Thoracic aorta (tissue), 2 donors: ENCODE data around the gene LSM6. TPM values are rescaled to one million over a fixed set of nuclear protein-coding genes. Genes with fewer than 3 reads are reported as not detected.

Source experiments
- ATAC-seq: fragments of 150-250 bp; one replicate; pipeline ENCODE4 v1.8.0; 2017; ENCODE audit warnings: low read depth; ENCODE audit not compliant: insufficient number of reproducible peaks, low FRiP score
- DNase-seq: peaks from one replicate; pipeline ENCODE4 v3.0.0-alpha.2; 2020; ENCODE audit warnings: low spot score
- H3K27ac ChIP-seq, 2 donors: fragments of 200-600 bp; sonication (generic); 1 replicate in 1 of 2; 2 replicates in 1 of 2; pipeline ENCODE4 v1.5.1; 2016; ENCODE audit warnings: mild to moderate bottlenecking in 2 of 2, moderate library complexity in 2 of 2
- H3K27me3 ChIP-seq: fragments of 200-600 bp; sonication (generic); replicated peaks from 2 replicates; pipeline ENCODE4 v1.6.0; 2016; ENCODE audit warnings: mild to moderate bottlenecking; ENCODE audit not compliant: insufficient read depth
- H3K36me3 ChIP-seq: fragments of 200-600 bp; sonication (generic); one replicate; pipeline ENCODE4 v1.5.1; 2016
- H3K4me1 ChIP-seq, 2 donors: fragments of 200-600 bp; sonication (generic); 1 replicate in 1 of 2; 2 replicates in 1 of 2; pipeline versions ENCODE4 v1.5.1 to v1.6.0; 2016; ENCODE audit warnings: low read depth in 2 of 2, mild to moderate bottlenecking in 1 of 2; ENCODE audit not compliant: control insufficient read depth in 1 of 2
- H3K4me3 ChIP-seq: fragments of 200-600 bp; sonication (generic); 2 replicates; pipeline ENCODE4 v1.5.1; 2016; ENCODE audit warnings: mild to moderate bottlenecking
- H3K9me3 ChIP-seq: fragments of 200-600 bp; sonication (generic); 2 replicates; pipeline ENCODE4 v1.5.1; 2016
- CTCF ChIP-seq: fragments of 200-600 bp; sonication (generic); IDR thresholded peaks from one replicate; pipeline ENCODE4 v1.5.1; 2019; ENCODE audit warnings: antibody characterized with exemption
- total RNA-seq, 2 donors: library from RNA; depleted of rRNA; stranded (reverse); fragments of >200 nt; gene quantifications; one replicate each; pipeline versions ENCODE4 v1.1.0 to v1.2.3, GENCODE V29; 2016

Gene LSM6
- total RNA-seq, 2 donors from 2014 or later = 20.6 to 54.4 TPM

DNA sequence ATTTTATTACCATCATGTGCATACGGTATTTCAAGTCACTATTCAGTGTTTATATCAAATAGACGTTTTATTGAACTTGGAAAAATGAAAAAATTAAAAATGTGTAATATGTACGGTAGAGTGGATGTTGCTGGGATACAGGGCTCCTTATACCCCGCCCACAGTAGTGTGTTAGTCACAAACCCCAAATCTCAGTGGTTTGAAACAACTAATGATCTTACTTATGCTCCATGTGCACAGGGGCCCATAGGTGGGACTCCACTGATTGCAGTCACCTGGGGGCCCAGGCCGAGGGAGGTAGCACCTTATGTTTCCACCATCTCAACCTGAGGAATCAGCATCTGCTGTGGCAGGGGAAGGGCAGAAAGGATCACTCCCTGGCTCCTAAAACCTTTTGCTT, 18.1 kb downstream of the LSM6 start:
- TF ChIP-seq CTCF = no peak
- H3K4me3 ChIP-seq = no peak overlapping the region
- no peaks in the 10 kb centered on the region for H3K9me3 ChIP-seq
- H3K27ac ChIP-seq = no peak overlapping the region
- no peaks in the 10 kb centered on the region for H3K27me3 ChIP-seq
- H3K36me3 ChIP-seq = peaks cover 13% of the 10 kb centered on the region
- H3K4me1 ChIP-seq = no peaks in the 10 kb centered on the region
- DNase-seq = no peak
- ATAC-seq = no peak

DNA sequence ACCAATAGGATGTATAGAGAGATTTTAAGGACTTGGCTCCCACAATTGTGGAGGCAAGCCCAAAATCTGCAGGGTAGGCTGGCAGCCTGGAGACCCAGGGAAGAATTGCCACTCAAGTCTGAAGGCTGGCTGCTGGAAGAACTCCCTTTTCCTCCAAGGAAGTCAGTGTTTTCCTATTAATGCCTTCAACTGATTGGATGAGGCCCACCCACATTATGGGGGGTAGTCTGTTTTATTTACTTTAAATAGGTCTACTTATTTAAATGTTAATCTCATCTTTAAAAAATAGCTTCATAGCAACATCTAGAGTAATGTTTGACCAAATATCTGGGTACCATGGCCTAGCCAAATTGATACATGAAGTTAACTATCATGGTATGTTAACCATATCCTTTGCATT, 18.7 kb downstream of the LSM6 start:
- TF ChIP-seq CTCF = no peak
- H3K9me3 ChIP-seq = no peaks in the 10 kb centered on the region
- H3K4me3 ChIP-seq = no peak overlapping the region
- no peak overlapping the region for H3K27ac ChIP-seq
- H3K27me3 ChIP-seq = no peaks in the 10 kb centered on the region
- ATAC-seq (no peak), DNase-seq (no peak)
- peaks cover 10% of the 10 kb centered on the region for H3K36me3 ChIP-seq
- no peaks in the 10 kb centered on the region for H3K4me1 ChIP-seq

GRCh38 chr4:146202665-146203064, 27.1 kb downstream of the LSM6 start:
- no peak overlapping the region for H3K4me3 ChIP-seq
- no peak overlapping the region for H3K27ac ChIP-seq
- ATAC-seq = no peak
- DNase-seq = no peak
- H3K9me3 ChIP-seq = no peaks in the 10 kb centered on the region
- no peaks in the 10 kb centered on the region for H3K4me1 ChIP-seq
- H3K27me3 ChIP-seq = no peaks in the 10 kb centered on the region
- TF ChIP-seq CTCF = no peak
- H3K36me3 ChIP-seq = no peaks in the 10 kb centered on the region

DNA sequence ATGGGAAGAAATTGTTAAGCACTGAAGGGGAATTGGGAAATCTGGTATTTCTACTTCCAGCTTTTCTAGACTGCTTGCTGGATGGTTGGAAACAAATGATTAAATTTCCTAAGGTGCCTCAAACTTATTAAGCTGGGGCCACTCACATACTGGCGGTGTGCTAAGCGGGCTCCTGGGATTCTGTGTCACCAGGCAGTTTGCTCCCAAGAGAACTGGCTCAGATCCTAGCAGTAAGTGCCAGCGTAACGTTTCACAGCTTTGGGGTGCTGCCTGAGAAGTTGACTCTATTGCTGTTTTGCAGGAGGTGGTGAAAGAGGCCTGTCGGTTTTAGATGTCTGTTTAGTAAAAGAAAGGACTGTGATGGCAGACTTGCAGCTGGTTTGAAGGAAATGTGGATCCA, 31.9 kb downstream of the LSM6 start:
- Histone ChIP-seq H3K9me3 (no peaks in the 10 kb centered on the region), H3K27me3 (no peaks in the 10 kb centered on the region), H3K36me3 (no peaks in the 10 kb centered on the region), H3K4me3 (no peak overlapping the region), H3K4me1 (no peaks in the 10 kb centered on the region), H3K27ac (no peak overlapping the region)
- TF ChIP-seq CTCF = no peak
- ATAC-seq (no peak), DNase-seq (no peak)

DNA sequence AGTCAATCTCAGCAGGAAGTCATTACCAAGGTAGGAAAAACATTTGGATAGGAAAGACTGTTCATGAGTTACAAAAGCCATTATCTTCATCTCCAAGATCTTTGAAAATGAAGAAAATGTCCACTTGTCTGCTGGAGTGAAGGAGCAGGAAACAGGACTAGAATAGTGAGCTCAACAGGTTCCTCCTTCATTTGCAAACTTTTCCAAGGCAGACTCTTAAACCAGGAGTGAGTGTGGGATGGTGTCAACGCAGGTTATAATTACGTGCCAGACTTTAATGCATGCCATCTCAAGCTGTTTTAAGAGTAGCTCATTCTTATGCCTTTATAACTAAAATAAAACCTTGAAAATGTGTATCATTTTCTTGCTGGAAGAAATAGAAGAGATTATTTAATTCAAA, 35.4 kb downstream of the LSM6 start:
- H3K27ac ChIP-seq = no peak overlapping the region
- DNase-seq = no peak
- no peaks in the 10 kb centered on the region for H3K9me3 ChIP-seq
- TF ChIP-seq CTCF = no peak
- H3K36me3 ChIP-seq = no peaks in the 10 kb centered on the region
- no peaks in the 10 kb centered on the region for H3K4me1 ChIP-seq
- H3K4me3 ChIP-seq = no peak overlapping the region
- H3K27me3 ChIP-seq = no peaks in the 10 kb centered on the region
- no peak for ATAC-seq
